RCC 7860 (cell line): ENCODE measurements around the gene NECTIN4.
A peak's percentile ranks its signal among the peaks of the same experiment; 100 is the strongest.

ENCODE experiments used
- DNase-seq: peaks from one replicate; pipeline ENCODE4 v3.0.0-alpha.2; 2015; ENCODE audit warnings: low spot score
- FAIRE-seq: peaks from 2 replicates; lab custom pipeline; 2012; peaks lifted over from hg19 to GRCh38; lab: Jason Lieb, UNC

The NECTIN4 gene

GRCh38 chr1:161083748-161084596 lies 5.4 kb downstream of the NECTIN4 start:
- no peak for FAIRE-seq
- no peak for DNase-seq

GRCh38 chr1:161082996-161083747 lies 6.2 kb downstream of the NECTIN4 start:
- DNase-seq: peak; percentile 91
- peak; percentile 68 for FAIRE-seq

- DNase-seq (no peak), FAIRE-seq (no peak)
These were observed 6.9 kb downstream of the NECTIN4 start for GRCh38 chr1:161082483-161082882.

GRCh38 chr1:161081519-161081918 lies 7.8 kb downstream of the NECTIN4 start:
- FAIRE-seq (no peak), DNase-seq (no peak)

GRCh38 chr1:161080441-161081405 lies 8.6 kb downstream of the NECTIN4 start:
- FAIRE-seq (no peak), DNase-seq (no peak)

GRCh38 chr1:161079436-161080110 lies 9.8 kb downstream of the NECTIN4 start:
- FAIRE-seq (no peak), DNase-seq (no peak)

GRCh38 chr1:161077426-161077825 lies 11.9 kb downstream of the NECTIN4 start:
- no peak for FAIRE-seq
- no peak for DNase-seq

GRCh38 chr1:161076410-161076809 lies 12.9 kb downstream of the NECTIN4 start:
- no peak for FAIRE-seq
- DNase-seq: no peak

GRCh38 chr1:161074676-161075368 lies 14.5 kb downstream of the NECTIN4 start:
- no peak for DNase-seq
- no peak for FAIRE-seq

GRCh38 chr1:161073474-161074121 lies 15.8 kb downstream of the NECTIN4 start:
- no peak for FAIRE-seq
- DNase-seq: no peak

GRCh38 chr1:161072751-161073449 lies 16.5 kb downstream of the NECTIN4 start:
- FAIRE-seq (no peak), DNase-seq (no peak)

GRCh38 chr1:161071886-161072371 lies 17.4 kb downstream of the NECTIN4 start:
- FAIRE-seq: no peak

GRCh38 chr1:161070761-161071160 lies 18.6 kb downstream of the NECTIN4 start:
- FAIRE-seq (no peak), DNase-seq (no peak)

More at GRCh38 chr1:161071886-161072371, 17.4 kb downstream of the NECTIN4 start:
- no peak for DNase-seq

GRCh38 chr1:161069731-161070270 lies 19.6 kb downstream of the NECTIN4 start, which contains the start of gene ARHGAP30:
Gene ARHGAP30, minus strand, starts transcription at chr1:161069891. Its CDS starts 267 bp downstream, at chr1:161069624.
- FAIRE-seq (no peak), DNase-seq (no peak)

GRCh38 chr1:161069241-161069640 lies 20.1 kb downstream of the NECTIN4 start:
- no peak for DNase-seq
- no peak for FAIRE-seq

GRCh38 chr1:161068306-161069234 lies 20.8 kb downstream of the NECTIN4 start:
- no peak for DNase-seq
- no peak for FAIRE-seq

- FAIRE-seq (no peak), DNase-seq (no peak)
These were observed 22.7 kb downstream of the NECTIN4 start for GRCh38 chr1:161066694-161067093.
